ENCODE data around the gene MYBPC2. TPM values are rescaled to one million over a fixed set of nuclear protein-coding genes. Genes with fewer than 3 reads are reported as not detected.
"Not testable (repeated sequence)": the region's sequence is repeated elsewhere in the genome, so short reads cannot be mapped to it uniquely, and the experiment has no call there.

MYBPC2 gene
- total and polyA plus RNA-seq, 2 of the 4 experiments (the other 2 are of a cell fraction): not detected

- H2AFZ ChIP-seq (replicated peaks; ENCODE audit: low read length, poor library complexity); ATAC-seq (ENCODE audit: low read depth); H3K9me1 ChIP-seq (ENCODE audit: insufficient read depth, low read length); POLR2A ChIA-PET (ENCODE audit: unreplicated experiment); H3K18ac ChIP-seq (ENCODE audit: low read depth, low read length); H3K4me2 ChIP-seq (ENCODE audit: low read depth, low read length); H4K91ac ChIP-seq (ENCODE audit: insufficient read depth, low read depth, low read length); H4K20me1 ChIP-seq (ENCODE audit: insufficient read depth, low read length); H3K9me3 ChIP-seq (ENCODE audit: control insufficient read depth, insufficient read depth, low read length); H2AK5ac ChIP-seq (ENCODE audit: low read depth, low read length); H3K36me3 ChIP-seq (ENCODE audit: control insufficient read depth, insufficient read depth, low read length); H2BK120ac ChIP-seq (ENCODE audit: low read depth, low read length); in situ Hi-C loops (cut with MboI; ENCODE audit: low sequenced_read_pairs); H3K9ac ChIP-seq (ENCODE audit: low read depth, low read length); BruUV-seq (replicated peaks); H3K27me3 ChIP-seq (ENCODE audit: control insufficient read depth, insufficient read depth, low read length); DNase-seq; intact Hi-C loops (cut with micrococcal nuclease); H3K14ac ChIP-seq (replicated peaks; ENCODE audit: low read depth, low read length); H2BK5ac ChIP-seq (ENCODE audit: low read depth, low read length, poor library complexity, severe bottlenecking); H4K8ac ChIP-seq (ENCODE audit: low read depth in 2 of 2, low read length in 2 of 2); H2BK15ac ChIP-seq (ENCODE audit: low read depth, low read length); H2BK20ac ChIP-seq (ENCODE audit: low read depth, low read length); H3K4me1 ChIP-seq (ENCODE audit: control insufficient read depth, insufficient read depth, low read length); H3K23ac ChIP-seq (ENCODE audit: low read depth, low read length); H2AK9ac ChIP-seq (replicated peaks; ENCODE audit: low read depth, low read length, poor library complexity); H4K5ac ChIP-seq (ENCODE audit: low read depth, low read length); dilution Hi-C loops (cut with HindIII; ENCODE audit: low sequenced_read_pairs, unreplicated experiment); H3K27ac ChIP-seq (ENCODE audit: insufficient read depth, low read length); CTCF ChIA-PET; H3K4me3 ChIP-seq (ENCODE audit: insufficient read depth, low read depth, low read length); H3K56ac ChIP-seq (ENCODE audit: extremely low read depth, insufficient read depth, low read length); H3K4ac ChIP-seq (ENCODE audit: low read depth, low read length): not testable (repeated sequence)
- peaks cover 7 to 33% of the 10 kb centered on the region in 2 experiments for H3K79me1 ChIP-seq (ENCODE audit: low read depth in 1 of 2, low read length in 2 of 2)
- no CpG with 5 or more reads among the region's 3 CpGs for WGBS, 2 experiments (ENCODE audit: extremely low coverage in 2 of 2, insufficient read length in 1 of 2)
These were observed 42.4 kb upstream of the MYBPC2 start for GRCh38 chr19:50390295-50390694.

- H2AFZ ChIP-seq (replicated peaks; ENCODE audit: low read length, poor library complexity); H3K56ac ChIP-seq (ENCODE audit: extremely low read depth, insufficient read depth, low read length); ATAC-seq (ENCODE audit: low read depth); H3K9ac ChIP-seq (ENCODE audit: low read depth, low read length); H3K14ac ChIP-seq (replicated peaks; ENCODE audit: low read depth, low read length); H4K91ac ChIP-seq (ENCODE audit: insufficient read depth, low read depth, low read length); H2BK5ac ChIP-seq (ENCODE audit: low read depth, low read length, poor library complexity, severe bottlenecking); dilution Hi-C loops (cut with HindIII; ENCODE audit: low sequenced_read_pairs, unreplicated experiment); H3K4me1 ChIP-seq (ENCODE audit: control insufficient read depth, insufficient read depth, low read length); H3K4me2 ChIP-seq (ENCODE audit: low read depth, low read length); POLR2A ChIA-PET (ENCODE audit: unreplicated experiment); H3K4ac ChIP-seq (ENCODE audit: low read depth, low read length); H3K27ac ChIP-seq (ENCODE audit: insufficient read depth, low read length); BruUV-seq (replicated peaks); H4K20me1 ChIP-seq (ENCODE audit: insufficient read depth, low read length); H3K18ac ChIP-seq (ENCODE audit: low read depth, low read length); in situ Hi-C loops (cut with MboI; ENCODE audit: low sequenced_read_pairs); H2AK9ac ChIP-seq (replicated peaks; ENCODE audit: low read depth, low read length, poor library complexity); H4K5ac ChIP-seq (ENCODE audit: low read depth, low read length); H3K9me1 ChIP-seq (ENCODE audit: insufficient read depth, low read length); DNase-seq; intact Hi-C loops (cut with micrococcal nuclease); H3K27me3 ChIP-seq (ENCODE audit: control insufficient read depth, insufficient read depth, low read length); H2BK15ac ChIP-seq (ENCODE audit: low read depth, low read length); H2BK20ac ChIP-seq (ENCODE audit: low read depth, low read length); H3K4me3 ChIP-seq (ENCODE audit: insufficient read depth, low read depth, low read length); H3K36me3 ChIP-seq (ENCODE audit: control insufficient read depth, insufficient read depth, low read length); H4K8ac ChIP-seq (ENCODE audit: low read depth in 2 of 2, low read length in 2 of 2); H3K9me3 ChIP-seq (ENCODE audit: control insufficient read depth, insufficient read depth, low read length); CTCF ChIA-PET; H3K23ac ChIP-seq (ENCODE audit: low read depth, low read length); H2AK5ac ChIP-seq (ENCODE audit: low read depth, low read length); H2BK120ac ChIP-seq (ENCODE audit: low read depth, low read length): not testable (repeated sequence)
- WGBS, 2 experiments (ENCODE audit: extremely low coverage in 2 of 2, insufficient read length in 1 of 2): 100% methylated on average over 5 of the region's 23 CpGs; no CpG with 5 or more reads in 1 of the 2 experiments
- H3K79me1 ChIP-seq (ENCODE audit: low read depth in 1 of 2, low read length in 2 of 2): peaks cover 7 to 27% of the 10 kb centered on the region in 2 experiments
These were observed 41.7 kb upstream of the MYBPC2 start for GRCh38 chr19:50390952-50391351.
